ENCODE results near the gene VWA8.
A peak's percentile ranks its signal among the peaks of the same experiment; 100 is the strongest.
"Not testable (repeated sequence)": the region's sequence is repeated elsewhere in the genome, so short reads cannot be mapped to it uniquely, and the experiment has no call there.

The VWA8 gene

GRCh38 chr13:41608111-41608838 is 352.6 kb downstream of the VWA8 start:
- no peak for DNase-seq

- DNase-seq, result no peak
Observed at GRCh38 chr13:41606646-41607045, 354.3 kb downstream of the VWA8 start.

- no peak for DNase-seq
Observed at GRCh38 chr13:41605319-41606285, 355.3 kb downstream of the VWA8 start.

GRCh38 chr13:41603917-41604316 is 357.0 kb downstream of the VWA8 start:
- DNase-seq, result no peak

DNA sequence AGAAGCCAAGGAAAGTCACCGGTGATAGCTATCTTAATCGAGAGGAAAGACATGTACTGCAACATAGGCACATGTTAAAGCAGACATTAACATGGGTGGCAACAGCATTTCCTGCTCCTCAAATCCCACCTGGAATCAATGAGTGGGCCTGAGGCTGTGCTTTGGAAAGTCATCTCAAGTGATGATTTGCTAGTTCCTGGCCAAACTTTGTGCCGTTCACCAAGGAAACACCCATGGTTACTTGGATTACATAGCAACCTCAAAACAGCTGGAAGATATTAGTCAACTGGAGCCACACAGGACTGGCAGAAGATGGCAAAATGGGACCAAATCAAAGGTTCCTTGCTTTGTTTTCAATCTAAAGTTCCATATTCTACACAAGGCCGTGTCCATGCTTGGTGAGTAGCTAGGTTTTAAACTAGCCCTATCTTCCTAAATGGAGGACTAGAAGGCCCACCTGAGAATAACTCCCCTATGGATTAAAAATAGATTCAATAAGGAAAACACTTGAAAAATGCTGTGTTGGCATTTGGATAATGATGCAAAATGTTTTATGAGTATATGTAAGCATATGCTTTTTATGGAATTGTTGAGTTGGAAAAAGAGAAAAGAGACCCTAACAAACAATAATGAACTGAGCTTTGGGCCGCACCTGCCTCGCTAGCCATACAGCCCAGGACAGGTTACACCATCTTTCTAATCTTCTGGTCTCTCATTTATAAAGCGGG is 359.0 kb downstream of the VWA8 start:
- DNase-seq, result no peak

GRCh38 chr13:41599619-41600018 is 361.3 kb downstream of the VWA8 start:
- DNase-seq, result no peak

GRCh38 chr13:41597348-41598041 is 363.4 kb downstream of the VWA8 start:
- DNase-seq, result no peak

GRCh38 chr13:41596190-41596589 is 364.7 kb downstream of the VWA8 start:
- DNase-seq, result no peak

DNA sequence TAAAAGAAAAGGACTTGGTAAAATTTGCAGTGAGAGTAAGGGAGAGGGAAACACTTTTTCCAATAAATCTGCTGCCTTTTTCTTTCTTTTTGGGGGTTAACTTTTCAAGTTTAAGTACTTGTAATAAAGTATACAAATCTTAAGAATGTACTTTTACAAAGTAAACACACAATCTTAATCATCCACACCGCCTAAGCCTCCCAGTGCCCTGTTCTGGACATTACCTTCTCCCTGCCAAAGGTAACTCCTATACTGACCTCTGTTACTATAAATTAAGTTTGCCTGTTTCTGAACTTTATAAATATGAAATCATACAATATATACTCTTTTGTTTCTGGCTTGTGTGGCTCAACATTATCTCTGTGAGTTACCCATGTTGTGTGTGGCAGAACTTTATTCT is 365.6 kb downstream of the VWA8 start:
- no peak for DNase-seq

DNA sequence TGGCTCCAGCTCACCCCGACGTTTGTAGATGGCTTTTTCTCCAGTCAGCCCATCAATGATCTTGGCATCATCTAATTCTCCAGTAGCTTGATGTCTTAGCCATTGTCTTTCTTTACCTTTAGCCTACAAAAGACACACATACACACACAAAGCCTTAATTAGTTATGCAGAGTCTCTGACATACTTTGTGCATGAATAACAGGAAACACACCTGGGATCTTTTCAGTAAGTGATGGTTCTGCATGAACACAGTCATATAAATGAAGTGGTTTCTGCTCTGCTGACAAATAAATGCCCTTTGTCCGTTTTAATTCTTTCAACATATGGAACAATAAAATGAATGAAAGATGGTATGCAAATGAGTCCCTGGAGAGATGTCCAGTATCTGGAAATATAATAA is 370.3 kb downstream of the VWA8 start:
- no peak for DNase-seq

GRCh38 chr13:41590122-41590521 is 370.8 kb downstream of the VWA8 start:
- DNase-seq, result no peak

DNA sequence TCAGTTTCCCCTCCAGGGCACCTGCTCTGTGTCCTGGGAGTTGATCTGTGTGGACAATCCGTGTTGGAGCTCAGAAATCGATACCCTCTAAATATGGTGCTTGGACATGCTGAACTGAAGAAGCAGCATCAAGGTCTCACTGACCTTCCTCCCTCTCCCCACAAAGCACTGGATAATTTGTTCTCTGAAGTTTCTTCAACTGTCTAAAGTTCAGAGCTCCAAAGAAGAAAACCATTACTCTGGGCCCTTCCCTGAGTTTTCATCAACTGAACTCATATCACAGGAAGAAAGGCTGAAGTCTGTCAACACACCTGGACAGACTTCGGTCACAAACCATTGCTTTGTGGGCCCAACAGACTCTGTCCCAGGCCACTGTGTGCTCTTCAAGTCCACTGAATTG is 371.5 kb downstream of the VWA8 start:
- DNase-seq, result no peak

DNA sequence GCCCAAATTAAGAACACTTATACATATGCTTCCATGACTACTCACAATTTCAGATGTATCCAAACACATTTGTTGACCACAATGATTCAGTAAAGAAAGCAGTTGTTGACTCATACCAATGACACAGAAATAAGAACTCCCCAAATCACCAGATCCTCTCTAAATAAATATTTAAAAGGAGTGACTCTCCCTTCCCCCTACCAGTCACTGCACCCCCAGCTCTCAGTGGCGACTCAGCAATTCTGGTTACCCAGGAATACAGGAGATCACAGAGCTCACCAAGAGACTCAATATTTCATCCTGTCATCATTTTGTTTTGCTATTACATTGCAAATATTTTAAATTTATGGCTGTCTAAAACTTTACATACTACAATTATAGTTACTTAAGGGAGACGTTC is 372.0 kb downstream of the VWA8 start:
- DNase-seq, result peak; percentile 62

- no peak for DNase-seq
Observed at GRCh38 chr13:41588448-41588847, 372.5 kb downstream of the VWA8 start.

DNA sequence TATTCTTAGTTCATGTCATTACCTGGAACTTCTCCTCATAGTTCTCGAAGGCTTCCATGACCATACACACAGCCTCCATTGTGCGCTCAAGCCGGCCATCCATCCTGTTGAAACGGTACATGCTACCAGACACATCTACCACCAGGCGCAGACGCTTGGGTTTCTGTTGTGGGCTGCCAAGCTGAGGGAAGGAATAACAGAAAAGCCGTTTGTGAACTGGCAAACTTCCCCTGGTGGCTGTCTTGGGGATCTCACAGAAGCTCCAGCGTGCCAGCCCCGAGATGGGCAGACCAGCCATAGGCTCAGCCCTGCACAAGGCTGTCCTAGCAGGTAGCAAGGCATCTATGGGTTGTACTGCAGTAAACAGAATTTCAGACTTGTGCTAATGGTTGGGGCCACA is 373.4 kb downstream of the VWA8 start:
- peak; percentile 11 for DNase-seq

- no peak for DNase-seq
Observed at GRCh38 chr13:41586216-41586615, 374.7 kb downstream of the VWA8 start.

DNA sequence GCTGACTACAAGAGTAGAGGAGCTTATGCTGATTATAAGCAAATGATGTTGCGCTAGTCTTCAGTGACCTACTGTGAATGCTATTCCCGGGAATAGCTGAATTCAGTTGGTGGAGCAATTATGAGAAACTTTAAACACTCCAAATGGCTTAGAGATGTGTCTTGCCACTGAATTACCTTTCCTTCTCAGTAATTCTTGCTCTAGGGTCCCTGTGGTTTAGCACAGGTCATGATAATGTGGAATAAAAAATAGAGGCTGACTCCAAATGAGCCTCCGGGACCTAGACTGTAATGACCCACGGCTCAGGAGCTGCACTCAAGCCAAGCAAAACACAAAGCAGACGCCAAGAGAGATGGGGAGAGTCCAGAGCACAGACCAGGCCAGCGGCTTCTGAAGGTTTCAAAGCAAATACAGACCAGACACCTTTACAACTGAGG is 378.9 kb downstream of the VWA8 start:
- DNase-seq, result no peak

DNA sequence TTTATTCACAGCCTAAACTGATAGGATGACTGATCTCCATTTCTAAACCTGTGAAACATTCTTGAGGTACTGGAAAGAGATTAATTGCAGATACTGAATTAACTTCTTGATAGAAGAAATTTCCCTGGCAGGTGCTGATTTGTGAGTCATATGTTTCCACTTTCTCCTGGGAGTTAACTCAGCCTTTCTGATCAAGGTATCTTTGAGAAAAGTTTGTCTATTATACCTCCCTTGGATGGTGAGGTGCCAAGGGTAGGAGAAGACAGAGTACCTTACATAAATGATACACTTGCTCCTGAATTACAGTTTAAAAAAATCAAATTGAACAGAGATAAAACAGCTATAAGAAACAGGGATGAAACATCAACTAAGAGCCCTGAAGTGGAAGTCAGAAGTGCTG is 380.6 kb downstream of the VWA8 start:
- no peak for DNase-seq

GRCh38 chr13:41579881-41580280 is 381.0 kb downstream of the VWA8 start:
- DNase-seq, result no peak

- DNase-seq, result no peak
Observed at GRCh38 chr13:41579168-41579567, 381.7 kb downstream of the VWA8 start.

DNA sequence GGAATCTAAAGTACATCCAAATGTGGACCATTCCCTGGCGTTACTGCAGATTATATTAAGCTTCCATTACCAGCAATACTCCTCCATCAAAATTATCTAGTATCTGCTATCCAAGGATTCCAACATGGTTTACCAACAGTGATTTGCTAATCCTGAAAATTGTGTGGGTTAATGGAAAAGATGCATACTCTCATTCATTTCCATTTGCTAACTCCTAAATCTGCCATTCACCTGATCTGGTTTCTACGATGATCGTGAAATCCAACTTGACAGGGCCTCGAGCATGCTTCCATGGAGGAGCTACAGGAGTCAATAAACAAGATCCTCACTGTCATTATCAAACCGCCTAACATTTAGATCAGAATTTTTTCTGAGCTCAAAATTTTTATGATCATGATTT is 382.5 kb downstream of the VWA8 start:
- DNase-seq, result no peak

GRCh38 chr13:41577436-41577835 is 383.5 kb downstream of the VWA8 start:
- DNase-seq, result no peak

GRCh38 chr13:41573640-41574039 is 387.3 kb downstream of the VWA8 start:
- not testable (repeated sequence) for DNase-seq

All from activated CD4-positive, alpha-beta T cell treated with anti-CD3 and anti-CD28 coated beads, Interleukin-2, Interleukin-6, amounts not matched to agents 100 ng/mL and 50 ng/mL, durations not matched to agents 16 hours and 8 hours (primary cell).